Stimulated activated effector memory CD8-positive, alpha-beta T cell treated with anti-CD3 and anti-CD28 coated beads, Interleukin-12 subunit alpha, Interleukin-12 subunit beta, amount 100 ng/mL, for 72 hours (primary cell): ENCODE data around the gene GKN1.

Experiments used
- ATAC-seq: fragments of 150-1000 bp; cut with Tn5 transposase; 2 replicates; pipeline ENCODE4 v1.10.0; 2021
- DNase-seq, 2 donors: peaks; one replicate each; pipeline ENCODE4 v3.0.0; 2021 to 2022; ENCODE audit warnings: low spot score in 2 of 2
- H3K27ac Mint-ChIP-seq: one replicate; pipeline ENCODE4 v1.8.0; 2022; ENCODE audit warnings: mild to moderate bottlenecking, mixed read lengths
- H3K36me3 Mint-ChIP-seq: one replicate; pipeline ENCODE4 v1.8.0; 2022; ENCODE audit warnings: mild to moderate bottlenecking, mixed read lengths
- H3K4me1 Mint-ChIP-seq: one replicate; pipeline ENCODE4 v1.8.0; 2022; ENCODE audit warnings: mixed read lengths
- H3K4me3 Mint-ChIP-seq: one replicate; pipeline ENCODE4 v1.8.0; 2022; ENCODE audit warnings: mild to moderate bottlenecking, mixed read lengths
- H3K9me3 Mint-ChIP-seq: one replicate; pipeline ENCODE4 v1.8.0; 2022; ENCODE audit warnings: mixed read lengths

Gene GKN1

GRCh38 chr2:69026691-69027459, 52.4 kb downstream of the GKN1 start:
- no peak overlapping the region for H3K4me3 Mint-ChIP-seq
- H3K27ac Mint-ChIP-seq, result no peak overlapping the region
- H3K9me3 Mint-ChIP-seq, result no peaks in the 10 kb centered on the region
- no peak for ATAC-seq
- no peaks in the 10 kb centered on the region for H3K36me3 Mint-ChIP-seq
- DNase-seq, result no peak
- H3K4me1 Mint-ChIP-seq, result no peaks in the 10 kb centered on the region
